HG02759 (cell line): ENCODE measurements around the gene NPIPA1.
"Not testable (repeated sequence)": the region's sequence is repeated elsewhere in the genome, so short reads cannot be mapped to it uniquely, and the experiment has no call there.

Experiments used
- ATAC-seq: cut with Tn5 transposase; IDR thresholded peaks from one replicate; pipeline ENCODE4 v1.9.1; 2021; ENCODE audit warnings: mild to moderate bottlenecking, moderate library complexity; ENCODE audit not compliant: unreplicated experiment

The NPIPA1 gene

GRCh38 chr16:14976971-14977736 lies 39.9 kb downstream of the NPIPA1 start:
- not testable (repeated sequence) for ATAC-seq

- not testable (repeated sequence) for ATAC-seq
Measured at GRCh38 chr16:14978281-14978680, 41.0 kb downstream of the NPIPA1 start.

- not testable (repeated sequence) for ATAC-seq
Measured at GRCh38 chr16:14978908-14979307, 41.7 kb downstream of the NPIPA1 start.

DNA sequence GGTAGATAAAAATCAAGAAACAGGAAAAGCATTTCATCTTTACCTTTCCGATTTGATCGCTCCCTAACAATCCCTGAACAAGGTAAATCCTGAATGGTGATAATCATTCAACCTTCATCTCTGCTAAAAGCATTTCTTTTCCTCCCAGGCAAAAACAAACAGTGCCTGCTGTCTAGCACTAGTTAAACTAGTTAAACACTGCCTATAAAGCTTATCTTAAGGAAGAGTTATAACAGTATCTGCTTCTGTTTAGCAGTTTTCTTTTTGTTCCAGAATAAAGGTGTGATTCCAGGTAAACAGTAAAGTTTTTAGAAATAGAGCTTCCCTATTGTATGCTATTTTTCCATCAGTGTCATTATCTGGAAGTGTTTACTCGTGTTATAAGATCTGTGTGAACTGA lies 44.0 kb downstream of the NPIPA1 start:
- ATAC-seq, result not testable (repeated sequence)

GRCh38 chr16:14982521-14982920 lies 45.3 kb downstream of the NPIPA1 start:
- not testable (repeated sequence) for ATAC-seq

GRCh38 chr16:14988092-14988491 lies 50.8 kb downstream of the NPIPA1 start:
- ATAC-seq, result not testable (repeated sequence)

GRCh38 chr16:14988661-14989191 lies 51.5 kb downstream of the NPIPA1 start:
- not testable (repeated sequence) for ATAC-seq

- not testable (repeated sequence) for ATAC-seq
Measured at GRCh38 chr16:14989291-14990281, 52.3 kb downstream of the NPIPA1 start.

DNA sequence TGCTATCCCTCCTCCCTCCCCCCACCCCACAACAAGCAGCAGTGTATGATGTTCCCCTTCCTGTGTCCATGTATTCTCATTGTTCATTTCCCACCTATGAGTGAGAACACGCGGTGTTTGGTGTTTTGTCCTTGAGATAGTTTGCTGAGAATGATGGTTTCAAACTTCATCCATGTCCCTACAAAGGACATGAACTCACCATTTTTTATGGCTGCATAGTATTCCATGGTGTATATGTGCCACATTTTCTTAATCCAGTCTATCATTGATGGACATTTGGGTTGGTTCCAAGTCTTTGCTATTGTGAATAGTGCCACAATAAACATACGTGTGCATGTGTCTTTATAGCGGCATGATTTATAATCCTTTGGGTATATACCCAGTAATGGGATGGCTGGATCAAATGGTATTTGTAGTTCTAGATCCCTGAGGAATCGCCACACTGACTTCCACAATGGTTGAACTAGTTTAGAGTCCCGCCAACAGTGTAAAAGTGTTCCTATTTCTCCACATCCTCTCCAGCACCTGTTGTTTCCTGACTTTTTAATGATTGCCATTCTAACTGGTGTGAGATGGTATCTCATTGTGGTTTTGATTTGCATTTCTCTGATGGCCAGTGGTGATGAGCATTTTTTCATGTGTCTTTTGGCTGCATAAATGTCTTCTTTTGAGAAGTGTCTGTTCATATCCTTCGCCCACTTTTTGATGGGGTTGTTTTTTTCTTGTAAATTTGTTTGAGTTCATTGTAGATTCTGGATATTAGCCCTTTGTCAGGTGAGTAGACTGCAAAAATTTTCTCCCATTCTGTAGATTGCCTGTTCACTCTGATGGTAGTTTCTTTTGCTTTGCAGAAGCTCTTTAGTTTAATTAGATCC lies 56.3 kb downstream of the NPIPA1 start:
- ATAC-seq, result not testable (repeated sequence)

DNA sequence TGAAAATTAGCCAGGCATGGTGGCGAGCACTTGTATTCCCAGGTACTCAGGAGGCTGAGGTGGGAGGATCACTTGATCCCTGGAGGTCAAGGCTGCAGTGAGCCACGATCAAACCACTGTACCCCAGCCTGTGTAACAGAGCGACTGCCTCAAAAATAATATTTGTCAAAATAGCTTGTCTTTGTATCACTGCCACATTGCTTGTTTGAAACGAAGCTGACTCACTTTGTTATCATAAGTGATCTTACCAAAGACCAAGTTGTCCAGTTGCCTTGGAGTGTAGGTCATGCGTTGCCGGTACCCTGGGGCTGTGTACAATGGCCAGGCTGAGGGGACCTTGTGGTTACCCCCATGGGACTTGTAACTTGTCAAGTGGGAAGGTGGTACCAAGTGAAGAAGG lies 59.5 kb downstream of the NPIPA1 start:
- not testable (repeated sequence) for ATAC-seq

DNA sequence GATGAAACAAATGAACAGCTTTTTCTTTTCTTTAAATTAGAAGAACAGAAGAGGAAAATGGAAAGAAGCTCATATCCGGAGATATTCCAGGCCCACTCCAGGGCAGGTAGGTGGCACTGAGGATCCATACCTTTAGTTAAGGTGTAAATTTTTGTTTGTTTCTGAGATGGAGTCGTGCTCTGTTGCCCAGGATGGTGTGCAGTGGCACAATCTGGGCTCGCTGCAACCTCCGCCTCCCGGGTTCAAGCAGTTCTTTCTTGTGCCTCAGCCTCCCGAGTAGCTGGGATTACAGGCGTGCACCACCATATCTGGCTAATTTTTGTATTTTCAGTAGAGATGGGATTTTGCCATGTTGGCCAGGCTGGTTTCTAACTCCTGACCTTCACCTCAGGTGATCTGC lies 61.1 kb downstream of the NPIPA1 start:
- ATAC-seq, result not testable (repeated sequence)

- ATAC-seq, result not testable (repeated sequence)
Measured at GRCh38 chr16:14999845-15000244, 62.6 kb downstream of the NPIPA1 start.
